GM10266 (cell line): ENCODE results near the gene GFY.
A peak's percentile ranks its signal among the peaks of the same experiment; 100 is the strongest.

Experiments
- DNase-seq: peaks from one replicate; pipeline ENCODE4 v3.0.0; 2012; ENCODE audit errors: extremely low spot score
- TF ChIP-seq, protein P1 (sequence below): IDR thresholded peaks from 2 replicates; pipeline ENCODE4 v1.5.1; 2012; ENCODE audit warnings: mild to moderate bottlenecking, low read depth; ENCODE audit not compliant: control insufficient read depth, insufficient read depth; ENCODE audit errors: missing control alignments

The GFY gene

DNA sequence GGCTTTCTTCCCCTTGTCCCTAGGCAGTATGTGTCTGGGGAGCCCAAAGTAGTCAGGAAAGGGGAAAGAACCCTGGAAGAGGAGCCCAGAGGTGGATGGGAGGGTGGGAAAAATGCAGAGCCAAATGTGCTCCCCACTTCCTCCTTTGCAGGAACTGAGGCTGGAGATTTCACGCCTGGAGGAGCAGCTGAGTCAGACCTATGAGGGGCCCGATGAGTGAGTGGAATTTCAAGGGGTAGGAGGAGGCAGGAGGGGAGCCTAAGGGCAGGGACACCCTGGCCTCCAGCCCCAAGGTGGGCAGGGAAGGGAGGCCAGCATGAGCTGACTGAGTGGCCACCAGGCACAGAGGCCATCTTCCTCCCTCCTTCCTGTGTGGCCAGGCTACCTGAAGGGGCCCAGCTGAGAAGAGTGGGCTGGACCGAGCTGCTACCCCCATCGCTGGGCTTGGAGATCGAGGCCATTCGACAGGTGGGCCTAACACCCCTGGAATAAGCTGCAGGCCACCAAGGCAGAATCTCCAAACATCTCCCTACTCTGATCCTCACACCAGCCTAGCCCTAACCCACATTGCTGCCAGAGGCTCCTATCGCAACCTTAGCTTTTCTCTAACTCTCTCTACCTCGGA, 16.3 kb upstream of the GFY start:
- DNase-seq: peak; percentile 26
- TF ChIP-seq, protein P1, sequence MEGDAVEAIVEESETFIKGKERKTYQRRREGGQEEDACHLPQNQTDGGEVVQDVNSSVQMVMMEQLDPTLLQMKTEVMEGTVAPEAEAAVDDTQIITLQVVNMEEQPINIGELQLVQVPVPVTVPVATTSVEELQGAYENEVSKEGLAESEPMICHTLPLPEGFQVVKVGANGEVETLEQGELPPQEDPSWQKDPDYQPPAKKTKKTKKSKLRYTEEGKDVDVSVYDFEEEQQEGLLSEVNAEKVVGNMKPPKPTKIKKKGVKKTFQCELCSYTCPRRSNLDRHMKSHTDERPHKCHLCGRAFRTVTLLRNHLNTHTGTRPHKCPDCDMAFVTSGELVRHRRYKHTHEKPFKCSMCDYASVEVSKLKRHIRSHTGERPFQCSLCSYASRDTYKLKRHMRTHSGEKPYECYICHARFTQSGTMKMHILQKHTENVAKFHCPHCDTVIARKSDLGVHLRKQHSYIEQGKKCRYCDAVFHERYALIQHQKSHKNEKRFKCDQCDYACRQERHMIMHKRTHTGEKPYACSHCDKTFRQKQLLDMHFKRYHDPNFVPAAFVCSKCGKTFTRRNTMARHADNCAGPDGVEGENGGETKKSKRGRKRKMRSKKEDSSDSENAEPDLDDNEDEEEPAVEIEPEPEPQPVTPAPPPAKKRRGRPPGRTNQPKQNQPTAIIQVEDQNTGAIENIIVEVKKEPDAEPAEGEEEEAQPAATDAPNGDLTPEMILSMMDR: no peak

DNA sequence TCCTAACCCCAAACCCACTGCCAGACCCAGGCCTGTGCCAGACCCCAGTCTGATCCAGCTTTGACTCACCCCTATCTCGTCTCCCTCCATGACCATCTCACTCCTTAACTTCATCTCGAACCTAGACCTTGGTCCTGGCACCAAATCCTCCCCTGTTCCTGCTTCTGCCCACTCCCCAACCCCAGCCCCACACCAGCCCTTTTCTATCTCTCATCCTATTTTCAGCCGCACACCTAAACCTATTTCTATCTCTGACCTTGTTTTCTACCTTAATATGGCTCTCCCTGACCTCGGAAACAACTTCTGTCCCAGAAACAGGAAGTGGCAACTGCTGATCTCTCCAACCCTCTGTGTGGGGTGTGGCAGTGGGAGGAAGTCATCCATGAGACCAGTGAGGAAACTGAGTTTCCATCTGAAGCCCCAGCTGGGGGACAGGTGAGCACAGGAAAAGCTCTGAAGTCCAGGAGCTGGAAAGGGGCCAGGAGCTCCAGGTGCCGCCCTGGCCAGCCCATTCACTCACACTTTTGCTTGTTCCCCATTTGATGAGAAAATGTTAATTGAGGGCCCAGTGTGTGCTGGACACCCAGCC, 15.7 kb upstream of the GFY start:
- TF ChIP-seq, protein P1: no peak
- DNase-seq: peak; percentile 55

DNA sequence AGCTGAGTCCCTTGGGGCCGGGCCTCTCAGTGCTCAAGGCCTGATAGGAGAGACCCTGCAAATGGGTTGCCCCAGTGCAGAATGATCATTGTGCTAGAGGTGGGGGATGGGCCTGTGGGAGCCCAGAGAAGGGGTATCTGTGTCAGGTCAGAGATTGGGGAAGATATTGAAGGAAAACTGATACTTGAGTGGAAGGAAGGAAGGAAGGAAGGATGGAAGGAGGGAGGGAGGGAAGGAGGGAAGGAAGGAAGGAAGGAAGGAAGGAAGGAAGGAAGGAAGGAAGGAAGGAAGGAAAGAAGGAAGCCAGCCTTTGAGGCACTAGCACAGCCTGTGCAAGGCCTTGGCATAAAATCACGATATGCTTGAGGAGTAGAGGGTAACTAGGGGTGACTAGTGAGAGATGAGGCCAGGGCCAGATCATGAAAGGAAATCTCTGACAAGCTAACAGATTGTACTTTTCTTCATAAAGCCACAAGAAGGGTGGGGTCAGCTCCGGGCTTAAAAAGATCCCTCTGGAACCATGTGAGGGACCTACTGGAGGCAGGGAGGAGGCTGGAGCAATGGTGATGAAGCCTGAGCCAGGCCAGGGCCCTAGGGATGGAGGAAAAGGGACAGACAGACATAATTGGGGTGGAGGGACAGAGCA, 13.4 kb upstream of the GFY start:
- TF ChIP-seq, protein P1: no peak
- DNase-seq: no peak

DNA sequence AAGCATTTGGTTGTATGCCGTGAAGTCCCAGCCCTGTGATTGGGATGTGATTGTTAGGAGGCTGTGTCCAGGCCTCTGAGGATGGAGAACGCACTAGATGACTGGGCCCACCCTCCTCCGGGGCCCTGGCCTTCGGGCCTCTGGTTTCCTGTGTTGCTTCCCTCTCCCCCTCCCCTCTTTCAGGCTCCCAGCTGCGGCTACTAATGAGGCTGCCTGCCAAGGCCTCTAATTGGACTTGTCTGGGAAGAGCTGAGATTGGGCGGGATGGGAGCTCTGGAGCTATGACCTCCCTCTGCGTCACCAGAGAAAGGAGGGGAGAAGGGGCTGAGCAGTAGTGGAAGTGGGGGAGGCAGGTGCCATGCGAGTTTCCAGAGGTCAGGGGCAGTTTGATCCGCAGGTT, 11.8 kb upstream of the GFY start:
- no peak for DNase-seq
- TF ChIP-seq, protein P1: no peak

DNA sequence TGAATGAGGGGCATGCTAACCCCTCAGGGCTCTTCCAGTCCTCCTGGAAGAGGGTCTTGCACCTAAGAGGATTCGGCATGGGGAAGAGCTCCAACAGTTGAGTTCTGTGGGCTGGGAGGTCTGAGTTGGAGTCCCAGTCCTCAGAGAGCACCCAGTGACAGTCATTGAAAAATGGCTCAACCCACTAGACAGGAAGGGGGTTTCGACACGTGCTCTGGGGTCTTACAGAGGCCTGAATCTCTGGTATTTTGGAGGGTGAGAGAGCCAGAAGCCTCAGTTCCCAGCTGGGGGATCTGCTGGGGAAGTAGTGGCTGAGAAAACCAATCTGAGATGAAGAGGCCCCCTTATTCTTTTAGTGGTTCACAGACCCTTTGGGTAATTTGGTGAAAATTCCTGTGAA, 10.9 kb upstream of the GFY start:
- no peak for DNase-seq

DNA sequence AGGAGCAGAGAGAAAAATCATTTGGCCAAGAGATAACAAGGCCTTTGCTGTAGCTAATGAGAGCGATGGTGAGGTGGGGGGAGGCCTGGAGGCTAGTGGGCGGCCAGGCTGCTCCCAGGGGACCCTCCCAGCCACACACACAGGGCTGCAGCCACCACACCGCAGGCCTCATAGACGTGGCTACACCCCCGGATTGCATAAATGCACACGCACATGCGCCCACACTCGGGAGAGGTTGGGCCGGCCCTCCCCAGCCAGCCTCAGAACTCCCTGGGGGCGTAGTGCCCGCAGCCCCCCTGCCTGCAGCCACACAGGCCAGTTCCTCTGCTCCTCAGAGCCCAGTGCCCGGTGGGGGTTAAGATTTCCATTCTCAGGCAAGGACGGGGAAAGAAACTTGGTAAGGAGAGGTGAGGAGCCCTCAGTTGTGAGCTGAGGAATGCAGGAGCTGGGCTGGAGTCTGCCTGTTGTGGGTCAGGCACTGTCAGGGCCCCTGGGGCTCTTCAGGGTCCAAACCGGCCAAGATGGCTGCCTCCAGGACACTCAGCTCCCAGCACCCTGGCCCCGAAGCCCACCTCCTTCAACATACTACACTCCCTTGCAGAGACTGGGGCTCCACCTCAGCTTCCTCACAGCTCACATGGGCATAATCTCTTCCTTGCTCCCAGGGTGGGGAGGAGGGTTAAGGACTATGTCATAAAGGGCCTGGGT, 9.9 kb upstream of the GFY start:
- DNase-seq: peak; percentile 84
- TF ChIP-seq, protein P1: no peak

More for the DNA sequence above, 10.9 kb upstream of the GFY start:
- TF ChIP-seq, protein P1: no peak
